HL-60 (cell line): Measurements from ENCODE around the gene ZNF160.
"Not testable (repeated sequence)": the region's sequence is repeated elsewhere in the genome, so short reads cannot be mapped to it uniquely, and the experiment has no call there.

ENCODE experiments used
- DNase-seq, 2 experiments: peaks; one replicate each; pipeline ENCODE4 v3.0.0-alpha.2; 2010 to 2020; ENCODE audit warnings: low read depth in 1 of 2, low spot score in 1 of 2
- H3K27ac ChIP-seq: fragments of 250-450 bp; sonication (Bioruptor Pico); replicated peaks from 2 replicates; pipeline ENCODE4 v1.5.1; 2020; ENCODE audit warnings: mild to moderate bottlenecking, moderate library complexity
- H3K27me3 ChIP-seq: fragments of 250-450 bp; sonication (Bioruptor Pico); 2 replicates; pipeline ENCODE4 v1.5.1; 2021; ENCODE audit warnings: mild to moderate bottlenecking, moderate library complexity; ENCODE audit not compliant: insufficient read depth, poor library complexity, severe bottlenecking
- H3K4me3 ChIP-seq: replicated peaks from 2 replicates; pipeline ENCODE4 v1.5.1; 2011; ENCODE audit warnings: mild to moderate bottlenecking, control low read depth, low read length; ENCODE audit not compliant: insufficient read depth
- GABPA ChIP-seq: IDR thresholded peaks from 2 replicates; pipeline ENCODE4 v1.6.1; 2012; ENCODE audit warnings: low read depth
- POLR2AphosphoS5 ChIP-seq: IDR thresholded peaks from 2 replicates; pipeline ENCODE4 v1.6.1; 2012; ENCODE audit warnings: low read depth
- SPI1 ChIP-seq: IDR thresholded peaks from 2 replicates; pipeline ENCODE4 v1.6.1; 2012; ENCODE audit warnings: low read depth, mild to moderate bottlenecking, borderline replicate concordance
- TF ChIP-seq, protein P1 (sequence below): IDR thresholded peaks from 2 replicates; pipeline ENCODE4 v1.6.1; 2012; ENCODE audit warnings: low read depth; ENCODE audit not compliant: insufficient replicate concordance
- TF ChIP-seq, protein P2 (sequence below): IDR thresholded peaks from one replicate; pipeline ENCODE4 v1.5.1; 2011; ENCODE audit warnings: low read length, control low read depth, inconsistent platforms; ENCODE audit not compliant: insufficient read depth

Gene ZNF160

DNA sequence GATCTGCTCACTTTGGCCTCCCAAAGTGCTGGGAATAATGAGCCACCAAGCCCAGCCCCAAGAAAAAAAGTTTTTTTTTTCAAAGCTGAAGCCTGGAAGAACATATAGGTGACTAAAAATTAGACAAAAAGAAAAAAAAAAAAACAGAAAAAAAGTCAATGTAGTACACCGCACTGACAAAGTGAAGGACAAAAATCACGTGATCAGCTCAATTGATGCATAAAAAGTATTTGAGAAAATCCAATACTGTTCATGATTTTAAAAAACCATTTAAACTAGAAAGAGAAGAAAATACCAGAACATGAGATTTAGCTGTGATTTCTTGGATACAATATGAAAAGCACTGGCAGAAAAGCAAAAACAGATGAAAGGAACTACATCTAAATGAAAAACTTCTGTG lies 69.2 kb downstream of the ZNF160 start:
- TF ChIP-seq, protein P1, sequence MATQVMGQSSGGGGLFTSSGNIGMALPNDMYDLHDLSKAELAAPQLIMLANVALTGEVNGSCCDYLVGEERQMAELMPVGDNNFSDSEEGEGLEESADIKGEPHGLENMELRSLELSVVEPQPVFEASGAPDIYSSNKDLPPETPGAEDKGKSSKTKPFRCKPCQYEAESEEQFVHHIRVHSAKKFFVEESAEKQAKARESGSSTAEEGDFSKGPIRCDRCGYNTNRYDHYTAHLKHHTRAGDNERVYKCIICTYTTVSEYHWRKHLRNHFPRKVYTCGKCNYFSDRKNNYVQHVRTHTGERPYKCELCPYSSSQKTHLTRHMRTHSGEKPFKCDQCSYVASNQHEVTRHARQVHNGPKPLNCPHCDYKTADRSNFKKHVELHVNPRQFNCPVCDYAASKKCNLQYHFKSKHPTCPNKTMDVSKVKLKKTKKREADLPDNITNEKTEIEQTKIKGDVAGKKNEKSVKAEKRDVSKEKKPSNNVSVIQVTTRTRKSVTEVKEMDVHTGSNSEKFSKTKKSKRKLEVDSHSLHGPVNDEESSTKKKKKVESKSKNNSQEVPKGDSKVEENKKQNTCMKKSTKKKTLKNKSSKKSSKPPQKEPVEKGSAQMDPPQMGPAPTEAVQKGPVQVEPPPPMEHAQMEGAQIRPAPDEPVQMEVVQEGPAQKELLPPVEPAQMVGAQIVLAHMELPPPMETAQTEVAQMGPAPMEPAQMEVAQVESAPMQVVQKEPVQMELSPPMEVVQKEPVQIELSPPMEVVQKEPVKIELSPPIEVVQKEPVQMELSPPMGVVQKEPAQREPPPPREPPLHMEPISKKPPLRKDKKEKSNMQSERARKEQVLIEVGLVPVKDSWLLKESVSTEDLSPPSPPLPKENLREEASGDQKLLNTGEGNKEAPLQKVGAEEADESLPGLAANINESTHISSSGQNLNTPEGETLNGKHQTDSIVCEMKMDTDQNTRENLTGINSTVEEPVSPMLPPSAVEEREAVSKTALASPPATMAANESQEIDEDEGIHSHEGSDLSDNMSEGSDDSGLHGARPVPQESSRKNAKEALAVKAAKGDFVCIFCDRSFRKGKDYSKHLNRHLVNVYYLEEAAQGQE, result no peak
- TF ChIP-seq POLR2AphosphoS5, result no peak
- no peak for TF ChIP-seq SPI1
- TF ChIP-seq, protein P2, sequence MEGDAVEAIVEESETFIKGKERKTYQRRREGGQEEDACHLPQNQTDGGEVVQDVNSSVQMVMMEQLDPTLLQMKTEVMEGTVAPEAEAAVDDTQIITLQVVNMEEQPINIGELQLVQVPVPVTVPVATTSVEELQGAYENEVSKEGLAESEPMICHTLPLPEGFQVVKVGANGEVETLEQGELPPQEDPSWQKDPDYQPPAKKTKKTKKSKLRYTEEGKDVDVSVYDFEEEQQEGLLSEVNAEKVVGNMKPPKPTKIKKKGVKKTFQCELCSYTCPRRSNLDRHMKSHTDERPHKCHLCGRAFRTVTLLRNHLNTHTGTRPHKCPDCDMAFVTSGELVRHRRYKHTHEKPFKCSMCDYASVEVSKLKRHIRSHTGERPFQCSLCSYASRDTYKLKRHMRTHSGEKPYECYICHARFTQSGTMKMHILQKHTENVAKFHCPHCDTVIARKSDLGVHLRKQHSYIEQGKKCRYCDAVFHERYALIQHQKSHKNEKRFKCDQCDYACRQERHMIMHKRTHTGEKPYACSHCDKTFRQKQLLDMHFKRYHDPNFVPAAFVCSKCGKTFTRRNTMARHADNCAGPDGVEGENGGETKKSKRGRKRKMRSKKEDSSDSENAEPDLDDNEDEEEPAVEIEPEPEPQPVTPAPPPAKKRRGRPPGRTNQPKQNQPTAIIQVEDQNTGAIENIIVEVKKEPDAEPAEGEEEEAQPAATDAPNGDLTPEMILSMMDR, result no peak
- no peak for TF ChIP-seq GABPA
- H3K4me3 ChIP-seq, result no peak overlapping the region
- DNase-seq, result no peak

DNA sequence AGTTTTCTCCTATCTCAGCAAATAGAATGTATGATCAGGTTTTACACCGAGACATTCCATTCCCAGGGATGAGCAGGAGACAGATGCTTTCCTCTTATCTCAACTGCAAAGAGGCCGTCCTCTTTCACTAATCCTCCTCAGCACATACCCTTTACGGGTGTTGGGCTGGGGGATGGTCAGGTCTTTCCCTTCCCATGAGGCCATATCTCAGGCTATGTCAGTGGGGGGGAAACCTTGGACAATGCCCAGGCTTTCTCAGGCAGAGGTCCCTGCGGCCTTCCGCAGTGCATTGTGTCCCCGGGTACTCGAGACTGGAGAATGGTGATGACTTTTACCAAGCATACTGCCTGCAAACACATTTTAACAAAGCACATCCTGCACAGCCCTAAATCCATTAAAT lies 74.9 kb downstream of the ZNF160 start:
- H3K4me3 ChIP-seq, H3K27ac ChIP-seq, DNase-seq, H3K27me3 ChIP-seq: not testable (repeated sequence)

More for the DNA sequence above, 69.2 kb downstream of the ZNF160 start:
- H3K27ac ChIP-seq, result no peak overlapping the region
- no peaks in the 10 kb centered on the region for H3K27me3 ChIP-seq

DNA sequence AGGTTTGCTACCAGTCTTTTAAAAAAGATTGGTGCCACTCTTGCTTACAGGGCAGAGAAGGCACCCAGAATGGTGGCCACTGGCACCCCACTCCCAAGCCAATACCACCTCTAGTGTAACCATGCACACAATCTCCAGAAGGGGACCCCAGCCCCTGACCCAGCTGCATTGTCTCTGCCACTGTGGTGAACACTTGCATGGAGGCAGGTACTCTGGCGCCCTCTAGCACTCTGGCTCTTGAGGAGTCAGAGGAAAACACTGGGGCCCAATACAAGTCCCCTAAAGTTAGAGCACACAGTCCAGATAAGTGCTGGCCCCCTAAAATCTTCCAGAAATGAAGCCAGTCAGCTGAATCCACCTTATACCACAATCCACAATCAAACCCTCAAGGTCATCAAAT lies 83.5 kb downstream of the ZNF160 start:
- TF ChIP-seq GABPA (no peak), POLR2AphosphoS5 (no peak), SPI1 (no peak)
- TF ChIP-seq, protein P1, result no peak
- TF ChIP-seq, protein P2, result no peak
- Histone ChIP-seq H3K4me3 (no peak overlapping the region), H3K27me3 (no peaks in the 10 kb centered on the region), H3K27ac (no peak overlapping the region)
- peak in 1 of 2 experiments; percentile 34 for DNase-seq
